Measurements from ENCODE around the gene MX2. TPM values are rescaled to one million over a fixed set of nuclear protein-coding genes. Genes with fewer than 3 reads are reported as not detected.
"Not testable (repeated sequence)": the region's sequence is repeated elsewhere in the genome, so short reads cannot be mapped to it uniquely, and the experiment has no call there.

The MX2 gene
- total RNA-seq, 1 donor = 2.6 TPM

GRCh38 chr21:41349619-41350390, 12.0 kb upstream of the MX2 start:
- TF ChIP-seq, protein P1, sequence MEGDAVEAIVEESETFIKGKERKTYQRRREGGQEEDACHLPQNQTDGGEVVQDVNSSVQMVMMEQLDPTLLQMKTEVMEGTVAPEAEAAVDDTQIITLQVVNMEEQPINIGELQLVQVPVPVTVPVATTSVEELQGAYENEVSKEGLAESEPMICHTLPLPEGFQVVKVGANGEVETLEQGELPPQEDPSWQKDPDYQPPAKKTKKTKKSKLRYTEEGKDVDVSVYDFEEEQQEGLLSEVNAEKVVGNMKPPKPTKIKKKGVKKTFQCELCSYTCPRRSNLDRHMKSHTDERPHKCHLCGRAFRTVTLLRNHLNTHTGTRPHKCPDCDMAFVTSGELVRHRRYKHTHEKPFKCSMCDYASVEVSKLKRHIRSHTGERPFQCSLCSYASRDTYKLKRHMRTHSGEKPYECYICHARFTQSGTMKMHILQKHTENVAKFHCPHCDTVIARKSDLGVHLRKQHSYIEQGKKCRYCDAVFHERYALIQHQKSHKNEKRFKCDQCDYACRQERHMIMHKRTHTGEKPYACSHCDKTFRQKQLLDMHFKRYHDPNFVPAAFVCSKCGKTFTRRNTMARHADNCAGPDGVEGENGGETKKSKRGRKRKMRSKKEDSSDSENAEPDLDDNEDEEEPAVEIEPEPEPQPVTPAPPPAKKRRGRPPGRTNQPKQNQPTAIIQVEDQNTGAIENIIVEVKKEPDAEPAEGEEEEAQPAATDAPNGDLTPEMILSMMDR (IDR thresholded peaks at IDR 0.05; ENCODE audit: insufficient read depth, low read depth, low read length) = no peak
- DNase-seq (ENCODE audit: low read depth) = no peak
- H3K4me3 ChIP-seq (ENCODE audit: low read depth, low read length) = no peak overlapping the region

GRCh38 chr21:41350436-41351155, 11.2 kb upstream of the MX2 start:
- no peak overlapping the region for H3K4me3 ChIP-seq (ENCODE audit: low read depth, low read length)
- TF ChIP-seq, protein P1 (IDR thresholded peaks at IDR 0.05; ENCODE audit: insufficient read depth, low read depth, low read length) = no peak
- DNase-seq (ENCODE audit: low read depth) = no peak

GRCh38 chr21:41357546-41357945, 4.3 kb upstream of the MX2 start:
- TF ChIP-seq, protein P1 (IDR thresholded peaks at IDR 0.05; ENCODE audit: insufficient read depth, low read depth, low read length) = no peak
- no peak overlapping the region for H3K4me3 ChIP-seq (ENCODE audit: low read depth, low read length)
- DNase-seq (ENCODE audit: low read depth) = no peak

DNA sequence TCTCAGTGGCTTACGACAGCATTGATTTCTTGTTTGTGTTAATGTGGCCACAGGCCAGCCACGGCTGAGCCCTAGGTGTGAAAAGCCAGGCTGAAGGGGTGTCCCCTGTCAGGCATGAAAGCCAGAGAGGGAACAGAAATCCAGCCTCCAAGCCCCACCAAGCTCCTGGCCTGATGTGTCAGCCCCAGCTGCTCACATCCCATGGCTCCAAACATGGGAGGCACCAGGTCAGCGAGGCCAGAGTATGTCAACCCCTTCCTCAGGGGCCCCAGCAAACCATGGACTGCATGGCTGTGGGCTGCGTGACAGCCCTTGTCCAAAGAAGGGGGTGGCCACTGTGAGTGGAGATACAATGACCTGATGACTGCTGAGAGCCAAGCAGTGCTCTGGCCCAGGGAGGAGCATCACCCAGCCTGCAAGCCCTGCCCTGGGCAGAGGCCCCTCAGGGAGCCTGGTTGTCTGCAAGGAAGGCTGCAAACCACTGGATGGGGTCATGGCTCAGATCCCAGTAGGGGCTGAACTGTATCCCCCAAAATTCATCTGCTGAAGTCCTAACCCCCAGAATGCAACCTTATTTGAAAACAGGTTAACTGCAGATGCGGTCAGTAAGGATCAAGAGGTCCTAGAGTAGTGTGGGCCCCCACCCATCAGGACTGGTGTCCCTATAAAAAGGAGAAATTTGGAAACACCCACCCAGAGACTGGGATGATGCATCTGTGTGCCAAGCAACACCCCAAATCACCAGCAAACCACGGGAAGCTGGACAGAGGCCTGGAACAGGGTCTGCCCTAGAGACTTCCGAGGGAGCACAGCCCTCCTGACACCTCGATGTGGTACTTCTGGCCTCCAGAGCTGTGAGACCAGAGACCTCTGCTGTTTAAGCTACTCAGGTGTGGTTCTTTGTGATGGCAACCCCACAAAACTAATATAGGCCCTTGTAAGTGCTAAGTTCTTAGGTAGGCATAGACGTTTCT, 3.3 kb upstream of the MX2 start:
- DNase-seq (ENCODE audit: low read depth) = no peak
- TF ChIP-seq, protein P1 (IDR thresholded peaks at IDR 0.05; ENCODE audit: insufficient read depth, low read depth, low read length) = no peak
- no peak overlapping the region for H3K4me3 ChIP-seq (ENCODE audit: low read depth, low read length)

- DNase-seq (ENCODE audit: low read depth) = no peak
- TF ChIP-seq, protein P1 (IDR thresholded peaks at IDR 0.05; ENCODE audit: insufficient read depth, low read depth, low read length) = no peak
- no peak overlapping the region for H3K4me3 ChIP-seq (ENCODE audit: low read depth, low read length)
These were observed 2.5 kb upstream of the MX2 start for GRCh38 chr21:41359286-41359685.

- DNase-seq (ENCODE audit: low read depth); H3K4me3 ChIP-seq (ENCODE audit: low read depth, low read length): not testable (repeated sequence)
These were observed 2.1 kb upstream of the MX2 start for GRCh38 chr21:41359754-41360071.

Measured in fibroblast of villous mesenchyme (primary cell).